Fibroblast of lung (primary cell): Measurements from ENCODE around the gene CARD16. TPM values are rescaled to one million over a fixed set of nuclear protein-coding genes. Genes with fewer than 3 reads are reported as not detected.

ENCODE experiments used
- DNase-seq, 2 donors: peaks; one replicate each; pipeline versions ENCODE4 v3.0.0 to v3.0.0-alpha.2; 2010; ENCODE audit warnings: low read depth in 2 of 2
- H2AFZ ChIP-seq: 2 replicates; pipeline ENCODE4 v1.5.1; 2012; ENCODE audit warnings: low read length, control low read depth, inconsistent platforms
- H3K27ac ChIP-seq: 2 replicates; pipeline ENCODE4 v1.5.1; 2011; ENCODE audit warnings: low read length, control low read depth; ENCODE audit not compliant: insufficient read depth
- H3K27me3 ChIP-seq: 2 replicates; pipeline ENCODE4 v1.5.1; 2011; ENCODE audit warnings: mild to moderate bottlenecking, low read length; ENCODE audit not compliant: control insufficient read depth, insufficient read depth
- H3K36me3 ChIP-seq: 2 replicates; pipeline ENCODE4 v1.5.1; 2011; ENCODE audit warnings: low read length; ENCODE audit not compliant: control insufficient read depth, insufficient read depth
- H3K4me1 ChIP-seq: 2 replicates; pipeline ENCODE4 v1.5.1; 2011; ENCODE audit warnings: low read length; ENCODE audit not compliant: control insufficient read depth, insufficient read depth; ENCODE audit errors: extremely low read depth
- H3K4me2 ChIP-seq: 2 replicates; pipeline ENCODE4 v1.5.1; 2011; ENCODE audit warnings: low read length, control low read depth; ENCODE audit not compliant: insufficient read depth; ENCODE audit errors: extremely low read depth
- H3K4me3 ChIP-seq, 4 experiments: fragments of 200-600 bp in 1 of 4; sonication (generic) in 1 of 4; replicated peaks in 1 of 4; 2 replicates each; pipeline ENCODE4 v1.5.1; 2011 to 2016; ENCODE audit warnings: low read length in 4 of 4, low read depth in 3 of 4, mild to moderate bottlenecking in 3 of 4, control low read depth in 2 of 4, inconsistent platforms in 1 of 4, mixed read lengths in 1 of 4; ENCODE audit not compliant: insufficient read depth in 1 of 4; ENCODE audit errors: control extremely low read depth in 1 of 4
- H3K79me2 ChIP-seq: 2 replicates; pipeline ENCODE4 v1.5.1; 2012; ENCODE audit warnings: mild to moderate bottlenecking, low read length, inconsistent platforms; ENCODE audit not compliant: control insufficient read depth, insufficient read depth
- H3K9ac ChIP-seq: 2 replicates; pipeline ENCODE4 v1.5.1; 2011; ENCODE audit warnings: mild to moderate bottlenecking, low read length, control low read depth; ENCODE audit not compliant: insufficient read depth
- H3K9me3 ChIP-seq: 2 replicates; pipeline ENCODE4 v1.5.1; 2012; ENCODE audit warnings: low read depth, low read length; ENCODE audit not compliant: control insufficient read depth, insufficient read depth
- H4K20me1 ChIP-seq: 2 replicates; pipeline ENCODE4 v1.5.1; 2011; ENCODE audit warnings: low read length; ENCODE audit not compliant: control insufficient read depth, insufficient read depth; ENCODE audit errors: extremely low read depth
- EZH2 ChIP-seq: IDR thresholded peaks from 2 replicates; pipeline ENCODE4 v1.5.1; 2012; ENCODE audit warnings: low read length, control low read depth, mild to moderate bottlenecking; ENCODE audit errors: missing control alignments
- polyA plus RNA-seq, 2 donors: library from polyadenylated mRNA; depleted of rRNA in 1 of 2; stranded (reverse) in 1 of 2; unstranded in 1 of 2; fragments of >200 nt; gene quantifications; 2 replicates each; pipeline ENCODE4 v1.2.1, GENCODE V29; 2011 to 2012; ENCODE audit warnings: missing spikeins in 1 of 2
- total RNA-seq: library from RNA; depleted of rRNA; stranded (reverse); fragments of >200 nt; gene quantifications from 2 replicates; pipeline ENCODE4 v1.2.1, GENCODE V29; 2014
- TF ChIP-seq, protein P1 (sequence below), 2 donors: IDR thresholded peaks in 1 of 2; conservative IDR thresholded peaks in 1 of 2; 1 replicate in 1 of 2; 2 replicates in 1 of 2; pipeline ENCODE4 v1.5.1; 2011 to 2012; ENCODE audit warnings: low read length in 2 of 2, control low read depth in 1 of 2, inconsistent platforms in 1 of 2, low read depth in 1 of 2, mild to moderate bottlenecking in 1 of 2

The CARD16 gene
- total and polyA plus RNA-seq, 2 donors (not counting 1 experiment from before 2014, with no cell fraction given): 114 to 143 TPM

DNA sequence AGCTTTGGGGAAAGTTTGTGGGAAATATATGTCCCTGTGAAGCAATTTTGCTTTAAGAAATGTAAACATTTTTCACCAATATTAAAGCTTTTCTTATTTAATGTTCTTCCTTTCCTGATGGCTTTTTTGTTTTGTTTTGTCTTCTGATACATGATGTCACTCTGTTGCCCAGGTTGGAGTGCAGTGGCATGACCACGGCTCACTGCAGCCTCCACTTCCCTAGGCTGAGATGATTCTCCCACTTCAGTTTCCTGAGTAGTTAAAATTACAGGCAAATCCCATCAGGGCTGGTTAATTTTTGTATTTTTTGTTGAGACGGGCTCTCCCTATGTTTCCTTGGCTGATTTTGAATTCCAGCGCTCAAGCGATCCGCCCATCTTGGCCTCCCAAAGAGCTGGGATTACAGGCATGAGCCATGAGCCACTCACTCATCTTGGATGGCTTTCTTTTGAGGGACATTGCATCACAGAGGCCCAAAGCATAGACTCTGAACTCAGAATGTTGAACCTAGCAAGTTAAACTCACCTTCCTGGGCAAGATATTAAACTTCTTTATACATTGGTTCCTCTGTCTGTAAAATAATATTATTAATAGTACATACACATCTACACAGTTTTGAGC is 651 bp upstream of the CARD16 start:
- H3K27ac ChIP-seq: peak overlapping the region; percentile 29
- no peak overlapping the region for H3K9ac ChIP-seq

DNA sequence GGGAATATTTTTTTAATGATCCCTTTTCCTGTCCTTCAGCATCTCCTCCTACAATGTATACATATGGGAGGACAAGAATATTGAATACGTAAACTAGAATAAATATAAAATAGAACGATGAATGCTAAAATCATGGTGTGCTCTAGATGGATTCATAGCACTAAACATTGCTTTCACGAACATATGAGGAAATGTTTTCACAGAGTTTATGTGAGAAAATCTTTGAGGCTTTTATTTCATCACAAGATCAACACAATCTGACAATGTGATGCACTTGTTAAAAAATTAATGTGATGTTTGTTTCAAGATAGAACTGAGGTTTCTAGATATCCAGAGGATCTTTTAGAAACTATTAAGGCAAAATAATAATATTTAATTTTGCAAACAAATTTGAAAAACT is 3.0 kb downstream of the CARD16 start:
- no peaks in the 10 kb centered on the region for H4K20me1 ChIP-seq
- no peak overlapping the region for H3K27ac ChIP-seq
- no peaks in the 10 kb centered on the region for H3K9me3 ChIP-seq
- H3K27me3 ChIP-seq: no peaks in the 10 kb centered on the region
- H3K4me3 ChIP-seq: peak overlapping the region in 3 of 4 experiments; percentile 34 to 70 (median 67)
- H3K36me3 ChIP-seq: no peaks in the 10 kb centered on the region
- H3K4me2 ChIP-seq: no peak overlapping the region
- no peak overlapping the region for H3K9ac ChIP-seq
- no peak overlapping the region for H2AFZ ChIP-seq
- no peak for DNase-seq
- peaks cover 7% of the 10 kb centered on the region for H3K4me1 ChIP-seq
- TF ChIP-seq, protein P1, sequence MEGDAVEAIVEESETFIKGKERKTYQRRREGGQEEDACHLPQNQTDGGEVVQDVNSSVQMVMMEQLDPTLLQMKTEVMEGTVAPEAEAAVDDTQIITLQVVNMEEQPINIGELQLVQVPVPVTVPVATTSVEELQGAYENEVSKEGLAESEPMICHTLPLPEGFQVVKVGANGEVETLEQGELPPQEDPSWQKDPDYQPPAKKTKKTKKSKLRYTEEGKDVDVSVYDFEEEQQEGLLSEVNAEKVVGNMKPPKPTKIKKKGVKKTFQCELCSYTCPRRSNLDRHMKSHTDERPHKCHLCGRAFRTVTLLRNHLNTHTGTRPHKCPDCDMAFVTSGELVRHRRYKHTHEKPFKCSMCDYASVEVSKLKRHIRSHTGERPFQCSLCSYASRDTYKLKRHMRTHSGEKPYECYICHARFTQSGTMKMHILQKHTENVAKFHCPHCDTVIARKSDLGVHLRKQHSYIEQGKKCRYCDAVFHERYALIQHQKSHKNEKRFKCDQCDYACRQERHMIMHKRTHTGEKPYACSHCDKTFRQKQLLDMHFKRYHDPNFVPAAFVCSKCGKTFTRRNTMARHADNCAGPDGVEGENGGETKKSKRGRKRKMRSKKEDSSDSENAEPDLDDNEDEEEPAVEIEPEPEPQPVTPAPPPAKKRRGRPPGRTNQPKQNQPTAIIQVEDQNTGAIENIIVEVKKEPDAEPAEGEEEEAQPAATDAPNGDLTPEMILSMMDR (conservative IDR thresholded peaks at IDR 0.05 in 1 of 2, IDR thresholded peaks at IDR 0.05 in 1 of 2; ENCODE audit: low read depth in 1 of 2, low read length in 2 of 2): no peak
- TF ChIP-seq EZH2: no peak
- peaks cover 9% of the 10 kb centered on the region for H3K79me2 ChIP-seq

More for the DNA sequence above, 651 bp upstream of the CARD16 start:
- H3K9me3 ChIP-seq: no peaks in the 10 kb centered on the region
- DNase-seq: no peak
- no peak overlapping the region for H2AFZ ChIP-seq
- no peaks in the 10 kb centered on the region for H3K27me3 ChIP-seq
- peaks cover 9% of the 10 kb centered on the region for H3K79me2 ChIP-seq
- H3K4me1 ChIP-seq: peaks cover 7% of the 10 kb centered on the region
- TF ChIP-seq, protein P1 (conservative IDR thresholded peaks at IDR 0.05 in 1 of 2, IDR thresholded peaks at IDR 0.05 in 1 of 2; ENCODE audit: low read depth in 1 of 2, low read length in 2 of 2): no peak
- no peak for TF ChIP-seq EZH2
- H4K20me1 ChIP-seq: no peaks in the 10 kb centered on the region
- peak overlapping the region; percentile 5 for H3K4me2 ChIP-seq
- H3K36me3 ChIP-seq: no peaks in the 10 kb centered on the region
- peak overlapping the region in 2 of 4 experiments; percentile 67 to 70 for H3K4me3 ChIP-seq

DNA sequence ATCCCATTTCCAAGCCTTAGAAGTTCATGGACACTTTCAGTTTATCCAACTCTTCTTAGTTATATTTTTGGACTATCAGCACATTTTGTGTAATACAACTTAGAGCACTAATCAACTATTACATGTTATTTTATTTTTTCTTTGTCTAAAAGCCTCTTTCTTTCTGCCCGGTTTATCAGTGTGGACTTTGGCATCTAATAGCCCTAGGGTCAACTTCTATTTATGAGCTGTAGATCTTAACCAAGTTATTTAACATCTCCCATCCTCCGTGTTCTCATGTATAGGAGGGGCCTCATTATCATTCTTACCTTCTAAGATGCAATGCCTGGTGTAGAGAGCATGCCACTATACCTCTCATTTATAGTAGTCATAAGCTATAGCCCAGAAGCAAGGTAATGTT is 4.4 kb downstream of the CARD16 start:
- no peak overlapping the region for H3K9ac ChIP-seq
- no peaks in the 10 kb centered on the region for H3K9me3 ChIP-seq
- no peaks in the 10 kb centered on the region for H3K4me1 ChIP-seq
- H4K20me1 ChIP-seq: no peaks in the 10 kb centered on the region
- TF ChIP-seq, protein P1 (conservative IDR thresholded peaks at IDR 0.05 in 1 of 2, IDR thresholded peaks at IDR 0.05 in 1 of 2; ENCODE audit: low read depth in 1 of 2, low read length in 2 of 2): no peak
- no peak for TF ChIP-seq EZH2
- no peak for DNase-seq
- H3K4me2 ChIP-seq: no peak overlapping the region
- no peak overlapping the region for H3K27ac ChIP-seq
- H3K4me3 ChIP-seq: no peak overlapping the region
- no peak overlapping the region for H2AFZ ChIP-seq
- H3K79me2 ChIP-seq: peaks cover 9% of the 10 kb centered on the region
- H3K27me3 ChIP-seq: no peaks in the 10 kb centered on the region
- H3K36me3 ChIP-seq: no peaks in the 10 kb centered on the region
